Measurements from ENCODE around the gene ERGIC3.

Gene ERGIC3

GRCh38 chr20:35598476-35598875 is 56.6 kb downstream of the ERGIC3 start:
- no peak for DNase-seq (ENCODE audit: low read depth in 3 of 3)

GRCh38 chr20:35598899-35599775 is 57.3 kb downstream of the ERGIC3 start:
- no peak for DNase-seq (ENCODE audit: low read depth in 3 of 3)

GRCh38 chr20:35599776-35600120 is 57.9 kb downstream of the ERGIC3 start:
- DNase-seq (ENCODE audit: low read depth in 3 of 3), result no peak

GRCh38 chr20:35600176-35600992 is 58.5 kb downstream of the ERGIC3 start:
- no peak for DNase-seq (ENCODE audit: low read depth in 3 of 3)

- DNase-seq (ENCODE audit: low read depth in 3 of 3), result peak; percentile 56 to 68 (median 64)
Observed at GRCh38 chr20:35600993-35601973, 59.4 kb downstream of the ERGIC3 start.

GRCh38 chr20:35601990-35602389 is 60.1 kb downstream of the ERGIC3 start:
- no peak for DNase-seq (ENCODE audit: low read depth in 3 of 3)

- DNase-seq (ENCODE audit: low read depth in 3 of 3), result no peak
Observed at GRCh38 chr20:35602851-35603495, 61.1 kb downstream of the ERGIC3 start.

GRCh38 chr20:35603695-35604448 is 62.0 kb downstream of the ERGIC3 start:
- no peak for DNase-seq (ENCODE audit: low read depth in 3 of 3)

GRCh38 chr20:35604449-35604747 is 62.5 kb downstream of the ERGIC3 start:
- DNase-seq (ENCODE audit: low read depth in 3 of 3), result no peak

- DNase-seq (ENCODE audit: low read depth in 3 of 3), result no peak
Observed at GRCh38 chr20:35606127-35606526, 64.2 kb downstream of the ERGIC3 start.
